HPDE6-E6E7 (cell line): ENCODE data around the gene ZPLD1.

Experiments used
- DNase-seq: peaks from one replicate; pipeline ENCODE4 v3.0.0; 2011; ENCODE audit warnings: missing footprints; ENCODE audit errors: extremely low spot score

ZPLD1 gene

GRCh38 chr3:102526865-102527264 lies 92.0 kb downstream of the ZPLD1 start:
- no peak for DNase-seq

DNA sequence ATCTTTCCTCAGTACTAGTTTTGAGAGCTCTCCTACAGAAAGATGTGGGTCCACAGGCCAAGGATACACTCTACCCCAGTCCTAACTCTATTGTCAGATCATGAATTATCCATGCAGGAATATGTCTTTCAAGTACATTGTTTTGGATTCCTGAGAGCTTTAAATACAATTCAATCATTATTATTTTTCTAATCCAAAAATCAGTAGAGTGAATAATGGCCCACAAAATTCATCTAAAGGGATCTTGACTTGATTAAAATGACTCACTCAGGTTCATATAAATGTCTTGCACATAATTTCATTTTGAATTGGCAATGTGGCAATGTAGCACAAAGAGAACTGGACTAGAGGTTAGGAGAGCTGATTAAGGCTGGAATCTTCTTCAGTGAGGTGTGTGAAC lies 93.9 kb downstream of the ZPLD1 start:
- no peak for DNase-seq
